ENCODE results near the gene ADAMTS16. TPM values are rescaled to one million over a fixed set of nuclear protein-coding genes. Genes with fewer than 3 reads are reported as not detected.
A peak's percentile ranks its signal among the peaks of the same experiment; 100 is the strongest.

The ADAMTS16 gene
- total RNA-seq, 1 experiment from 2014 or later: not detected

- DNase-seq (ENCODE audit: low read depth, low spot score): no peak
- in situ Hi-C loops (cut with HindIII; ENCODE audit: low pct_unique_long_range_greater_than_20kb, low sequenced_read_pairs): no loop called here
Measured at GRCh38 chr5:5203451-5203850, 63.3 kb downstream of the ADAMTS16 start.

GRCh38 chr5:5207828-5208227 lies 67.7 kb downstream of the ADAMTS16 start:
- DNase-seq (ENCODE audit: low read depth, low spot score): no peak
- in situ Hi-C loops (cut with HindIII; ENCODE audit: low pct_unique_long_range_greater_than_20kb, low sequenced_read_pairs): no loop called here

GRCh38 chr5:5209089-5209488 lies 69.0 kb downstream of the ADAMTS16 start:
- DNase-seq (ENCODE audit: low read depth, low spot score): no peak
- in situ Hi-C loops (cut with HindIII; ENCODE audit: low pct_unique_long_range_greater_than_20kb, low sequenced_read_pairs): no loop called here

- DNase-seq (ENCODE audit: low read depth, low spot score): no peak
- in situ Hi-C loops (cut with HindIII; ENCODE audit: low pct_unique_long_range_greater_than_20kb, low sequenced_read_pairs): no loop called here
Measured at GRCh38 chr5:5209510-5210286, 69.6 kb downstream of the ADAMTS16 start.

GRCh38 chr5:5217371-5217770 lies 77.2 kb downstream of the ADAMTS16 start:
- in situ Hi-C loops (cut with HindIII; ENCODE audit: low pct_unique_long_range_greater_than_20kb, low sequenced_read_pairs): no loop called here
- DNase-seq (ENCODE audit: low read depth, low spot score): no peak

- DNase-seq (ENCODE audit: low read depth, low spot score): no peak
- in situ Hi-C loops (cut with HindIII; ENCODE audit: low pct_unique_long_range_greater_than_20kb, low sequenced_read_pairs): no loop called here
Measured at GRCh38 chr5:5218396-5218795, 78.3 kb downstream of the ADAMTS16 start.

- DNase-seq (ENCODE audit: low read depth, low spot score): no peak
- in situ Hi-C loops (cut with HindIII; ENCODE audit: low pct_unique_long_range_greater_than_20kb, low sequenced_read_pairs): no loop called here
Measured at GRCh38 chr5:5219541-5219940, 79.4 kb downstream of the ADAMTS16 start.

- in situ Hi-C loops (cut with HindIII; ENCODE audit: low pct_unique_long_range_greater_than_20kb, low sequenced_read_pairs): no loop called here
- DNase-seq (ENCODE audit: low read depth, low spot score): no peak
Measured at GRCh38 chr5:5220901-5221631, 80.9 kb downstream of the ADAMTS16 start.

GRCh38 chr5:5221724-5222123 lies 81.6 kb downstream of the ADAMTS16 start:
- in situ Hi-C loops (cut with HindIII; ENCODE audit: low pct_unique_long_range_greater_than_20kb, low sequenced_read_pairs): no loop called here
- DNase-seq (ENCODE audit: low read depth, low spot score): peak; percentile 22

- in situ Hi-C loops (cut with HindIII; ENCODE audit: low pct_unique_long_range_greater_than_20kb, low sequenced_read_pairs): no loop called here
- no peak for DNase-seq (ENCODE audit: low read depth, low spot score)
Measured at GRCh38 chr5:5231576-5231975, 91.4 kb downstream of the ADAMTS16 start.

- in situ Hi-C loops (cut with HindIII; ENCODE audit: low pct_unique_long_range_greater_than_20kb, low sequenced_read_pairs): no loop called here
- no peak for DNase-seq (ENCODE audit: low read depth, low spot score)
Measured at GRCh38 chr5:5234912-5235311, 94.8 kb downstream of the ADAMTS16 start.

GRCh38 chr5:5235685-5236084 lies 95.6 kb downstream of the ADAMTS16 start:
- in situ Hi-C loops (cut with HindIII; ENCODE audit: low pct_unique_long_range_greater_than_20kb, low sequenced_read_pairs): no loop called here
- DNase-seq (ENCODE audit: low read depth, low spot score): no peak

GRCh38 chr5:5239191-5239590 lies 99.1 kb downstream of the ADAMTS16 start:
- DNase-seq (ENCODE audit: low read depth, low spot score): no peak
- in situ Hi-C loops (cut with HindIII; ENCODE audit: low pct_unique_long_range_greater_than_20kb, low sequenced_read_pairs): no loop called here

GRCh38 chr5:5240234-5240633 lies 100.1 kb downstream of the ADAMTS16 start:
- in situ Hi-C loops (cut with HindIII; ENCODE audit: low pct_unique_long_range_greater_than_20kb, low sequenced_read_pairs): no loop called here
- DNase-seq (ENCODE audit: low read depth, low spot score): no peak

GRCh38 chr5:5242056-5242455 lies 101.9 kb downstream of the ADAMTS16 start:
- in situ Hi-C loops (cut with HindIII; ENCODE audit: low pct_unique_long_range_greater_than_20kb, low sequenced_read_pairs): no loop called here

GRCh38 chr5:5246736-5247135 lies 106.6 kb downstream of the ADAMTS16 start:
- no peak for DNase-seq (ENCODE audit: low read depth, low spot score)
- in situ Hi-C loops (cut with HindIII; ENCODE audit: low pct_unique_long_range_greater_than_20kb, low sequenced_read_pairs): no loop called here

More at GRCh38 chr5:5242056-5242455, 101.9 kb downstream of the ADAMTS16 start:
- DNase-seq (ENCODE audit: low read depth, low spot score): no peak

- in situ Hi-C loops (cut with HindIII; ENCODE audit: low pct_unique_long_range_greater_than_20kb, low sequenced_read_pairs): no loop called here
- no peak for DNase-seq (ENCODE audit: low read depth, low spot score)
Measured at GRCh38 chr5:5250758-5251157, 110.6 kb downstream of the ADAMTS16 start.

- in situ Hi-C loops (cut with HindIII; ENCODE audit: low pct_unique_long_range_greater_than_20kb, low sequenced_read_pairs): no loop called here
- DNase-seq (ENCODE audit: low read depth, low spot score): no peak
Measured at GRCh38 chr5:5252106-5252505, 112.0 kb downstream of the ADAMTS16 start.

GRCh38 chr5:5257353-5257752 lies 117.2 kb downstream of the ADAMTS16 start:
- in situ Hi-C loops (cut with HindIII; ENCODE audit: low pct_unique_long_range_greater_than_20kb, low sequenced_read_pairs): no loop called here

More at GRCh38 chr5:5257353-5257752, 117.2 kb downstream of the ADAMTS16 start:
- no peak for DNase-seq (ENCODE audit: low read depth, low spot score)

All from SK-MEL-5 (cell line).